Heart left ventricle (tissue), 16 donors: Measurements from ENCODE around the gene CUEDC2. TPM values are rescaled to one million over a fixed set of nuclear protein-coding genes. Genes with fewer than 3 reads are reported as not detected.

Experiments
- ATAC-seq, 4 donors: fragments of 200-7000 bp; cut with Tn5 transposase; one replicate each; pipeline ENCODE4 v1.9.1; 2020 to 2022; ENCODE audit warnings: moderate library complexity in 4 of 4, mild to moderate bottlenecking in 3 of 4, moderate number of reproducible peaks in 1 of 4
- DNase-seq, 5 donors: peaks; one replicate each; pipeline ENCODE4 v3.0.0-alpha.2; 2020
- H3K27ac ChIP-seq, 12 donors: fragments of 200-600 bp; sonication (generic) in 4 of 12; one replicate each; pipeline versions ENCODE4 v1.5.0 to v1.8.0; 2016 to 2022; ENCODE audit warnings: mild to moderate bottlenecking in 2 of 12
- H3K27me3 ChIP-seq, 9 donors: fragments of 200-600 bp; sonication (generic) in 2 of 9; one replicate each; pipeline versions ENCODE4 v1.5.1 to v1.8.0; 2016 to 2022; ENCODE audit warnings: mild to moderate bottlenecking in 3 of 9
- H3K36me3 ChIP-seq, 9 donors: fragments of 200-600 bp; sonication (generic) in 2 of 9; one replicate each; pipeline versions ENCODE4 v1.5.0 to v1.8.0; 2018 to 2022; ENCODE audit warnings: mild to moderate bottlenecking in 2 of 9
- H3K4me1 ChIP-seq, 12 donors: fragments of 200-600 bp; sonication (generic) in 4 of 12; one replicate each; pipeline versions ENCODE4 v1.5.0 to v1.8.0; 2016 to 2022; ENCODE audit warnings: mild to moderate bottlenecking in 3 of 12
- H3K4me3 ChIP-seq, 12 donors: fragments of 200-600 bp; sonication (generic) in 4 of 12; one replicate each; pipeline versions ENCODE4 v1.5.0 to v1.8.0; 2017 to 2022; ENCODE audit warnings: mild to moderate bottlenecking in 9 of 12, moderate library complexity in 4 of 12
- H3K9me3 ChIP-seq, 12 donors: fragments of 200-600 bp; sonication (generic) in 4 of 12; one replicate each; pipeline versions ENCODE4 v1.5.0 to v1.8.0; 2016 to 2022; ENCODE audit warnings: mild to moderate bottlenecking in 1 of 12
- POLR2A ChIP-seq, 2 donors: fragments of 450-650 bp; IDR thresholded peaks; one replicate each; pipeline ENCODE4 v1.6.1; 2017; ENCODE audit warnings: antibody characterized with exemption in 2 of 2, mild to moderate bottlenecking in 2 of 2, moderate library complexity in 2 of 2
- WGBS, 4 donors: extraction: QIAGEN DNeasy Blood & Tissue Kit in 2 of 4; methylation state at CpG; one replicate each; pipeline versions ENCODE4 v1.1.5 to v1.1.7; 2013 to 2018; 5-methylcytosine and 5-hydroxymethylcytosine counted together
- intact Hi-C, 10 donors: fragments of 100-400 bp; cut with DNase I; formaldehyde crosslinking; loops; one replicate each; pipeline versions ENCODE4 v1.11.1 to v1.14.2; 2022
- polyA plus RNA-seq, 2 donors: library from polyadenylated mRNA; stranded (reverse); fragments of 200-250 nt; gene quantifications; one replicate each; pipeline ENCODE4 v1.2.3, GENCODE V29; 2013
- total RNA-seq, 9 donors: library from RNA; depleted of rRNA in 2 of 9; stranded (reverse); fragments of >200 nt in 2 of 9; fragmentation: NEBNext Ultra II Directional in 3 of 9; extraction: Animal tissue kit (Norgen Biotek cat#: 25700) in 3 of 9; gene quantifications; one replicate each; pipeline versions ENCODE4 v1.1.0 to v1.2.4, GENCODE V29; 2016 to 2023
- TF ChIP-seq, protein P1 (sequence below), 12 donors: fragments of 200-600 bp; sonication (generic) in 4 of 12; IDR thresholded peaks; one replicate each; pipeline versions ENCODE4 v1.5.0 to v1.8.0; 2018 to 2022; ENCODE audit warnings: antibody characterized with exemption in 12 of 12, mild to moderate bottlenecking in 5 of 12
- donor health status: ischemic (EF 13 %, LVEDD 7.1; RV severe dilation, severe dysfunction).
- donor health status: healthy with polysubstance abuse.
- donor health status: DM: no; HTN: yes; CAD: no.
- donor health status: DM: no; HTN: no; CAD: no.
- donor health status: ischemic (EF 25% LVEDD 6.9; RV normal size, moderate dysfunction).
- donor health status: ischemic (EF 25% LVEDD 5.7; RV mildly dilated, moderate dysfunction).
- donor health status: healthy.
- donor health status: DM: yes; HTN: yes; CAD: no.
- donor health status: ischemic (EF 35%, LVEDD 5.7; RV mildly dilated, moderate dysfunction).
- donor health status: nonischemic (EF 11% LVEDD 7.7; RV severe dilation, severe dysfunction).
- donor health status: DM: yes; HTN: yes; CAD: no.
- donor health status: PGD.
- donor health status: ischemic (EF 29% LVEDD 5.4; RV normal size, mild dysfunction).
- donor health status: nonischemic (EF 23%, LVEDD 6.1; RV moderate dilation, normal function).

CUEDC2 gene
- total and polyA plus RNA-seq, 11 donors: 62.0 to 107 (median 79.2) TPM

DNA sequence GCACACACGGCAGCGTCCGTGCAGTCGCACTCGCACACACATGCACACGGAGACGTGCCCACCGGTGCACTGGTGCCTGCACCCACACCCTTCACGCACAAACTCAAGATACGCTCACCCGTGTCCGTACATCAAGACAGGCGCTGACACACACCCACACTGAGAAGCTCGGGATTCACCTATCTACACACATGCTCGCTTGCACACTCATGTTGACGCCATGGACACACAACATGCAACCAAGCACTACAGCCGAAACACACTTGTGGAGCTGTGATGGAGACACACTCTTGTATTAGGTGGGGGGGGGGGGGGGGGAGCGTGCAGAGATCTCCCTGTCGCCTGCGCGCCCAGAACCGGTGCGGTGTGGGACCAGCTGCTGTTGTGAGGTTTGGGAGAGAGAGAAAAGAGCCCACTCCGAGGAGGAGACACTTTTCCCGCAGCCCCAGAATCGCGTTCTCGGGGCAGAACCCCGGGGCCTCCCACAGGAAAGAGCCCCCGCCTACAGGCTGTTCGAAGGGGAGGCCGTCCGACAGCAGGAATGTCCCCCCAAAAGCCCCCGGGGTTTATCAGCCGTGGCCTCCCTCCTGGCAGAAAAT is 37.5 kb downstream of the CUEDC2 start:
- peaks cover 3 to 48% (median 31%) of the 10 kb centered on the region in 12 donors for H3K4me1 ChIP-seq

DNA sequence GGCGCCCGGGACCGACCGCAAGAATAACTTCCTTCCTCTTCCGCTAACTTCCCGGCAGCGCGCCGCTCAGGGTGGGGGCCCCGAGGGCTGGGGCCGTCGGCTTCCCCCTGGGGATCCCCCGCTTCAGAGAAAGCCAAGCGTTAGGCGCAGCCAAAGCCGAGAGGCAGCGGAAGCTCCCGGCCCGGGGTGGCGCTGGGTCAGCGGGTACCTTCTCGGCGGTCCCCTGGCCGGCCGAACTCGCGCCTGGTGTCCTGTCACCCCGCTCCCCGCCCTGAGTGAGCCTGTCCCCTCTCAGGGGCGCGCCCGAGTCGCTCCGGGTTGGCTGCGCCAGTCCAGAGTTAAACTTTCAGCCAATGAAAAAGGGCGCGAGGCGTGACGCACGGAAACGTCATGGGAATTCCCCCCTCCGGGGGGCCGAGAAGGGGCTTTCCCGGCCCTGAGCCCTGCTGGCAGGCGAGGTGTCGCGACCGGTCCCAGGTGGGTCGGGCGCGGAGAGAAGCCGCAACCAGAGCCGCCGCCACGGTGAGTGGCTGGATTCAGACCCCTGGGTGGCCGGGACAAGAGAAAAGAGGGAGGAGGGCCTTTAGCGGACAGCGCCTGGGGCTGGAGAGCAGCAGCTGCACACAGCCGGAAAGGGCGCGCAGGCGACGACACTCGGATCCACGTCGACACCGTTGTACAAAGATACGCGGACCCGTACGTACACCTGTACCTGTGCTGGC is 38.1 kb downstream of the CUEDC2 start:
- intact Hi-C loops: loop anchor here in 7 of 10 donors (1.0 to 10.0 kb wide), 10 partner anchors 27 to 191 kb away; partner anchors contain the start of genes FBXL15 (in 3 of the 7) and ACTR1A (in 1 of the 7)
- Histone ChIP-seq H3K4me3 (peak overlapping the region; percentile 50 to 91 (median 75)), H3K4me1 (peaks cover 3 to 42% (median 26%) of the 10 kb centered on the region in 12 donors), H3K27ac (peak overlapping the region; percentile 89 to 99 (median 96)), H3K27me3 (no peaks in the 10 kb centered on the region), H3K36me3 (peaks cover 0 to 27% (median 0%) of the 10 kb centered on the region in 9 donors), H3K9me3 (no peaks in the 10 kb centered on the region)
- DNase-seq (peak; percentile 96 to 98 (median 97)), ATAC-seq (peak; percentile 84 to 94 (median 92))
- 0 to 1% (median 0%) methylated on average over 46 to 71 of the region's 71 CpGs for WGBS, 4 donors
- TF ChIP-seq, protein P1, sequence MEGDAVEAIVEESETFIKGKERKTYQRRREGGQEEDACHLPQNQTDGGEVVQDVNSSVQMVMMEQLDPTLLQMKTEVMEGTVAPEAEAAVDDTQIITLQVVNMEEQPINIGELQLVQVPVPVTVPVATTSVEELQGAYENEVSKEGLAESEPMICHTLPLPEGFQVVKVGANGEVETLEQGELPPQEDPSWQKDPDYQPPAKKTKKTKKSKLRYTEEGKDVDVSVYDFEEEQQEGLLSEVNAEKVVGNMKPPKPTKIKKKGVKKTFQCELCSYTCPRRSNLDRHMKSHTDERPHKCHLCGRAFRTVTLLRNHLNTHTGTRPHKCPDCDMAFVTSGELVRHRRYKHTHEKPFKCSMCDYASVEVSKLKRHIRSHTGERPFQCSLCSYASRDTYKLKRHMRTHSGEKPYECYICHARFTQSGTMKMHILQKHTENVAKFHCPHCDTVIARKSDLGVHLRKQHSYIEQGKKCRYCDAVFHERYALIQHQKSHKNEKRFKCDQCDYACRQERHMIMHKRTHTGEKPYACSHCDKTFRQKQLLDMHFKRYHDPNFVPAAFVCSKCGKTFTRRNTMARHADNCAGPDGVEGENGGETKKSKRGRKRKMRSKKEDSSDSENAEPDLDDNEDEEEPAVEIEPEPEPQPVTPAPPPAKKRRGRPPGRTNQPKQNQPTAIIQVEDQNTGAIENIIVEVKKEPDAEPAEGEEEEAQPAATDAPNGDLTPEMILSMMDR (IDR thresholded peaks at IDR 0.05): peak in 10 of 12 donors; percentile 1 to 98 (median 94)
- TF ChIP-seq POLR2A (IDR thresholded peaks at IDR 0.05): peak in 1 of 2 donors; percentile 81

More for the DNA sequence above, 37.5 kb downstream of the CUEDC2 start:
- intact Hi-C loops: loop anchor here in 8 of 10 donors (1.0 to 10.0 kb wide), 13 partner anchors 26 to 228 kb away; partner anchors contain the start of genes FBXL15 (in 3 of the 8), ACTR1A (in 1 of the 8) and ELOVL3 (in 1 of the 8)
- Histone ChIP-seq H3K27me3 (no peaks in the 10 kb centered on the region), H3K27ac (peak overlapping the region; percentile 89 to 99 (median 96)), H3K4me3 (peak overlapping the region; percentile 50 to 91 (median 75)), H3K9me3 (no peaks in the 10 kb centered on the region), H3K36me3 (peaks cover 0 to 31% (median under 1%) of the 10 kb centered on the region in 9 donors)
- TF ChIP-seq, protein P1 (IDR thresholded peaks at IDR 0.05): no peak
- no peak for TF ChIP-seq POLR2A (IDR thresholded peaks at IDR 0.05)
- 0 to 1% (median 0%) methylated on average over 8 to 35 of the region's 35 CpGs for WGBS, 4 donors
- DNase-seq: no peak
- peak in 2 of 4 donors; percentile 0 to 1 for ATAC-seq

DNA sequence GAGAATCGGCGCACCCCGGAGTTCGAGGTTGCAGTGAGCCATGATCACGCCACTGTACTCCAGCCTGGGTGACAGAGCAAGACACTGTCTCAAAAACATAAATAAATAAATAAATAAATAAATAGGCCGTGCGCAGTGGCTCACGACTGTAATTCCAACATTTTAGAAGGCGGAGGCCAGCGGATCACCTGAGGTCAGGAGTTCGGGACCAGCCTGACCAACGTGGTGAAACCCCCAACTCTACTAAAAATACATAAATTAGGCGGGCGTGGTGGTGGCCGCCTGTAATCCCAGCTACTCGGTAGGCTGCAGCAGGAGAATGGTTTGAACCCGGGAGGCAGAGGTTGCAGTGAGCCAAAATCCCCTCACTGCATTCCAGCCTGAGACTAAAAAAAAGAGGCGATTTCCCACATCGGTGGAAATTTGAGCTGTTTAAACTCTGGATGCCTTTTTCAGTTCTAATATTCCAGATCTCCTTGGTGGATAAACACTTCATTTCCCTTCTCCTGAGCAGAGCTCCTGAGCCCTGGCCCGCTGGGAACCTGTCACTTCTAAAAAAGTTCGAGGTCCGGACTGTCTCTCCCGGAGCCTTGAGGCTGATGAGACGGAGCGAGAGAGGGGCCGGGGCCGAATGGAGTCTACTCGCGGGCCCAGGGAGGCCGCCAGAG is 38.8 kb downstream of the CUEDC2 start:
- 34 to 38% (median 35%) methylated on average over 30 of the region's 30 CpGs for WGBS, 4 donors
- Histone ChIP-seq H3K27ac (peak overlapping the region; percentile 89 to 99 (median 96)), H3K4me1 (peaks cover 1 to 35% (median 20%) of the 10 kb centered on the region in 12 donors), H3K4me3 (peak overlapping the region; percentile 50 to 91 (median 75)), H3K36me3 (peaks cover 0 to 21% (median 0%) of the 10 kb centered on the region in 9 donors), H3K9me3 (no peaks in the 10 kb centered on the region), H3K27me3 (no peaks in the 10 kb centered on the region)
- intact Hi-C loops: loop anchor here in 7 of 10 donors (1.0 to 10.0 kb wide), 10 partner anchors 27 to 191 kb away; partner anchors contain the start of genes FBXL15 (in 3 of the 7) and ACTR1A (in 1 of the 7)
- TF ChIP-seq, protein P1 (IDR thresholded peaks at IDR 0.05): peak in 6 of 12 donors; percentile 93 to 99 (median 96)
- TF ChIP-seq POLR2A (IDR thresholded peaks at IDR 0.05): no peak
- ATAC-seq (no peak), DNase-seq (peak in 1 of 5 donors; percentile 24)
